ENCODE results near the gene HIGD1C. TPM values are rescaled to one million over a fixed set of nuclear protein-coding genes. Genes with fewer than 3 reads are reported as not detected.
A peak's percentile ranks its signal among the peaks of the same experiment; 100 is the strongest.

HIGD1C gene
- total RNA-seq, 1 donor from 2014 or later = not detected

DNA sequence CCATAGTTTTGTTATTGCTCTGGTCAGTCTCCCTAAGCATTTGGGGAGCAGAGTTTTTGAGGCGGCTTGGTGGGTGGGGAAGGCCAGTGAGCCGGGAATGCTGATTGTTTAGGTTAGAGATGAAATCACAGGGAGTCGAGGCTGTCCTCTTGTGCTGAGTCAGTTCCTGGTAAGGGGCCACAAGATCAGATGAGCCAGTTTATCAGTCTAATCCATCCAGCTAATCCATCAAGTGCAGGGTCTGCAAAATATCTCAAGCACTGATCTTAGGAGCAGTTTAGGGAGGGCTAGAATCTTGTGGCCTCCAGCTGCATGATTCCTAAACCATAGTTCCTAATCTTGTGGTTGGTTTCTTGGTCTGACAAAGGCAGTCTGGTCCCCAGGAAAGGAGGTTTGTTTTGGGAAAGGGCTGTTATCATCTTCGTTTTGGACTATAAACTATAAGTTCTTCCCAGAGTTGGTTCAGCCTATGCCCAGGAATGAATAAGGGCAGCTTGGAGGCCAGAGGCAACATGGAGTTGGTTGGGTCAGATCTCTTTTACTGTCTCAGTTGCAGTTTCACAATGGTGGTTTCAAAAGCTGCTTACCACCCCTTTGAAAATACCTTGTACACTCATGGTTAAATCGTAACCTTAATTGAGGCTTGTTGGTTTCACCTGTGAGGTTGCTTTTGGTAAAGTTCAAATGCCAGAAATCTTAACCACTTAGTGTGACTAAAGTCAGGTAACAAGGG, 33.6 kb upstream of the HIGD1C start:
- no peak overlapping the region for H3K27ac Mint-ChIP-seq
- TF ChIP-seq, protein P1, sequence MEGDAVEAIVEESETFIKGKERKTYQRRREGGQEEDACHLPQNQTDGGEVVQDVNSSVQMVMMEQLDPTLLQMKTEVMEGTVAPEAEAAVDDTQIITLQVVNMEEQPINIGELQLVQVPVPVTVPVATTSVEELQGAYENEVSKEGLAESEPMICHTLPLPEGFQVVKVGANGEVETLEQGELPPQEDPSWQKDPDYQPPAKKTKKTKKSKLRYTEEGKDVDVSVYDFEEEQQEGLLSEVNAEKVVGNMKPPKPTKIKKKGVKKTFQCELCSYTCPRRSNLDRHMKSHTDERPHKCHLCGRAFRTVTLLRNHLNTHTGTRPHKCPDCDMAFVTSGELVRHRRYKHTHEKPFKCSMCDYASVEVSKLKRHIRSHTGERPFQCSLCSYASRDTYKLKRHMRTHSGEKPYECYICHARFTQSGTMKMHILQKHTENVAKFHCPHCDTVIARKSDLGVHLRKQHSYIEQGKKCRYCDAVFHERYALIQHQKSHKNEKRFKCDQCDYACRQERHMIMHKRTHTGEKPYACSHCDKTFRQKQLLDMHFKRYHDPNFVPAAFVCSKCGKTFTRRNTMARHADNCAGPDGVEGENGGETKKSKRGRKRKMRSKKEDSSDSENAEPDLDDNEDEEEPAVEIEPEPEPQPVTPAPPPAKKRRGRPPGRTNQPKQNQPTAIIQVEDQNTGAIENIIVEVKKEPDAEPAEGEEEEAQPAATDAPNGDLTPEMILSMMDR (IDR thresholded peaks at IDR 0.05) = no peak
- intact Hi-C loops (cut with micrococcal nuclease) = no loop called here
- no peak for DNase-seq
- no peaks in the 10 kb centered on the region for H3K27me3 Mint-ChIP-seq
- H3K36me3 Mint-ChIP-seq (ENCODE audit: low read depth) = no peaks in the 10 kb centered on the region
- POLR2A ChIA-PET = interaction anchor here (0.6 kb wide), 1 partner anchor 9 kb away, joined by 3 read pairs; no protein-coding TSS in a partner anchor
- ATAC-seq (ENCODE audit: low read depth) = no peak
- H3K4me1 Mint-ChIP-seq = peaks cover 26% of the 10 kb centered on the region
- CTCF ChIA-PET = no interaction called here
- no peak overlapping the region for H3K4me3 Mint-ChIP-seq
- peaks cover 11% of the 10 kb centered on the region for H3K9me3 Mint-ChIP-seq

DNA sequence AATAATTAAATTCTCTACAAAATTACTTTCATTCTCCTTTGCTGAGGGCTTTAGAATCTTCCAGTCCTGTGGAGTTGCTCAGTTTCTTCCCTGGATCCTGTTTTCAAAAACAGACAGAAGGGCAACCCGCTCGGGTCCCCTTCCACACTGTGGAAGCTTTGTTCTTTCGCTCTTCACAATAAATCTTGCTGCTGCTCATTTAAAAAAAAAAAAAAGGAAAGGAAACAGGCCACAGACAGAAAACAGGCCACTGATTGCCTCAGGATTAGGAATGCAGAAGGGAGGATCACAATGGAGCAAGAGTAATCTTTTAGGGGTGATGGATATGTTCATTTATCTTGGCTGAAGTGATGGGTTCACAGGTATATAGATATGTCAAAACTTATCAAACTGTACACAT, 29.5 kb upstream of the HIGD1C start:
- ChIA-PET CTCF (interaction anchor here (0.6 to 6.2 kb wide), 4 partner anchors 29 to 158 kb away, joined by 3 to 42 read pairs (median 4); no protein-coding TSS in a partner anchor), POLR2A (interaction anchor here (0.6 to 1.5 kb wide), 7 partner anchors 9 to 480 kb away, joined by 3 to 7 read pairs (median 3); partner anchors contain the start of genes ATF1 and POU6F1)
- intact Hi-C loops (cut with micrococcal nuclease) = loop anchor here (5.0 to 10.0 kb wide), 3 partner anchors 249 to 442 kb away; partner anchors contain the start of genes BIN2 and TFCP2
- H3K9me3 Mint-ChIP-seq = no peaks in the 10 kb centered on the region
- TF ChIP-seq, protein P1 (IDR thresholded peaks at IDR 0.05) = no peak
- no peaks in the 10 kb centered on the region for H3K27me3 Mint-ChIP-seq
- peak overlapping the region; percentile 71 for H3K4me3 Mint-ChIP-seq
- no peak for ATAC-seq (ENCODE audit: low read depth)
- H3K36me3 Mint-ChIP-seq (ENCODE audit: low read depth) = peaks cover 9% of the 10 kb centered on the region
- H3K27ac Mint-ChIP-seq = peak overlapping the region; percentile 98
- H3K4me1 Mint-ChIP-seq = peaks cover 58% of the 10 kb centered on the region
- DNase-seq = no peak

DNA sequence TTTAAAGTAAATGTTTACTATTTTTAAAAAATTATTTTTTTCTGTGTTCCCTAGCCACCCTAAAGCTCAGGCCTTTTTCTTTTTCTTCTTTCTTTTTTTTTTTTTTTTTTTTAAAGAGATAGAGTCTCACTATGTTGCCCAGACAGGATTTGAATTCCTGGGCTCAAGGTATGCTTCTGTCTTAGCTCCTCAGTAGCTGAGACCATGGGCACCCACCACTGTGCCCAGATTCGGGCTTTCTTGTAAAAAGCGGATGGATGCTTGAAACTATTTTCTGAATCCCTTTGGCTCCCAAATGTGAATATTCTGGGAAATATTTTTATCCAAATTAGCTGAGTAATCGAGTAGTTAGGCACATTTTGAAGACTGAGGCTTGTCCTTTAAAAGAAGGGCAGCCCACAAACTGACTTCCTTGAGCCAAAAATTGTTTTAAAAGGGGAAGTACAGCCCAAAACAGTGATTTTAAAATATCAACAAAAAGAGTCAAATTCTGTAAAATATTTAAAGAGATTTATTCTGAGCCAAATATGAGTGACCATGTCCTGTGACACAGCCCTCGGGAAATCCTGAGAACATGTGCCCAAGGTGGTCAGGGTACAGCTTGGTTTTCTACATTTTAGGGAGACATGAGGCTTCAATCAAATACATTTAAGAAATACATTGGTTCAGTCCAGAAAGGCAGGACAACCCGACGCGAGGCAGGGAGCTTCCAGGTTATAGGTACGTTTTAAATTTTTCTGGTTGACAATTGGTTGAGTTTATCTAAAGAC, 28.8 kb upstream of the HIGD1C start:
- Mint-ChIP-seq H3K4me1 (peaks cover 65% of the 10 kb centered on the region), H3K36me3 (ENCODE audit: low read depth) (peaks cover 16% of the 10 kb centered on the region), H3K4me3 (peak overlapping the region; percentile 97), H3K9me3 (no peaks in the 10 kb centered on the region), H3K27me3 (no peaks in the 10 kb centered on the region), H3K27ac (peak overlapping the region; percentile 98)
- peak; percentile 3 for ATAC-seq (ENCODE audit: low read depth)
- POLR2A ChIA-PET = interaction anchor here (0.6 to 2.2 kb wide), 12 partner anchors 10 to 1658 kb away, joined by 3 to 13 read pairs (median 4); partner anchors contain the start of genes ATF1, POU6F1 and SLC11A2
- intact Hi-C loops (cut with micrococcal nuclease) = loop anchor here (1.0 to 10.0 kb wide), 8 partner anchors 31 to 441 kb away; partner anchors contain the start of genes ATF1, BIN2, CSRNP2 and TFCP2
- no peak for DNase-seq
- TF ChIP-seq, protein P1 (IDR thresholded peaks at IDR 0.05) = no peak
- CTCF ChIA-PET = interaction anchor here (0.6 to 6.2 kb wide), 4 partner anchors 30 to 158 kb away, joined by 3 to 42 read pairs (median 4); no protein-coding TSS in a partner anchor

DNA sequence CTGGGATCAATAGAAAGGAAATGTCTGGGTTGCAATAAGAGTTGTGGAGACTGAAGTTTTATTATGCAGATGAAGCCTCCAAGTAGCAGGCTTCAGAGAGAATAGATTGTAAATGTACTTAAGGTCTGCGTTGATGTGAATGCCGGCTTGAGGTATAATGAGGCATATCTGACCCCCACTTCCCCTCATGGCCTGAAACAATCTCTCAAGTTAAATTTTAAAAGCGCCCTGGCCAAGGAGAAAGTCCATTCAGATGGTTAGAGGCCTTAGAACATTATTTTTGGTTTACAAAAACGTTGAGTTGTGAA, 28.3 kb upstream of the HIGD1C start:
- peak; percentile 36 for ATAC-seq (ENCODE audit: low read depth)
- Mint-ChIP-seq H3K4me1 (peaks cover 71% of the 10 kb centered on the region), H3K36me3 (ENCODE audit: low read depth) (peaks cover 17% of the 10 kb centered on the region), H3K4me3 (peak overlapping the region; percentile 97), H3K9me3 (no peaks in the 10 kb centered on the region), H3K27ac (peak overlapping the region; percentile 98), H3K27me3 (no peaks in the 10 kb centered on the region)
- CTCF ChIA-PET = interaction anchor here (6.2 kb wide), 1 partner anchor 62 kb away, joined by 42 read pairs; no protein-coding TSS in a partner anchor
- intact Hi-C loops (cut with micrococcal nuclease) = loop anchor here (1.0 to 10.0 kb wide), 8 partner anchors 31 to 441 kb away; partner anchors contain the start of genes ATF1, BIN2, CSRNP2 and TFCP2
- TF ChIP-seq, protein P1 (IDR thresholded peaks at IDR 0.05) = no peak
- POLR2A ChIA-PET = interaction anchor here (0.6 to 2.2 kb wide), 8 partner anchors 11 to 811 kb away, joined by 3 to 13 read pairs (median 6); partner anchors contain the start of genes ATF1, POU6F1 and SLC11A2
- no peak for DNase-seq

Measured in activated B cell treated with CpG ODN at 0.5 μM for 24 hours (primary cell).